Suprapubic skin (tissue), 4 donors: ENCODE measurements around the gene NEK4. TPM values are rescaled to one million over a fixed set of nuclear protein-coding genes. Genes with fewer than 3 reads are reported as not detected.

Source experiments
- DNase-seq, 2 donors: peaks; one replicate each; pipeline ENCODE4 v3.0.0-alpha.2; 2019; ENCODE audit warnings: low spot score in 2 of 2
- H3K27ac ChIP-seq: fragments of 200-600 bp; sonication (generic); one replicate; pipeline ENCODE4 v1.5.1; 2019
- H3K27me3 ChIP-seq: fragments of 200-600 bp; sonication (generic); one replicate; pipeline ENCODE4 v1.5.1; 2019
- H3K36me3 ChIP-seq: fragments of 200-600 bp; sonication (generic); one replicate; pipeline ENCODE4 v1.5.1; 2019
- H3K4me1 ChIP-seq: fragments of 200-600 bp; sonication (generic); one replicate; pipeline ENCODE4 v1.5.1; 2019
- H3K4me3 ChIP-seq: fragments of 200-600 bp; sonication (generic); one replicate; pipeline ENCODE4 v1.5.1; 2019; ENCODE audit warnings: mild to moderate bottlenecking
- H3K9me3 ChIP-seq: fragments of 200-600 bp; sonication (generic); one replicate; pipeline ENCODE4 v1.5.1; 2019
- CTCF ChIP-seq, 2 donors: fragments of 200-600 bp in 1 of 2; fragments of 450-650 bp in 1 of 2; sonication (generic) in 1 of 2; IDR thresholded peaks; one replicate each; pipeline ENCODE4 v1.5.1; 2016 to 2019; ENCODE audit warnings: antibody characterized with exemption in 2 of 2, mild to moderate bottlenecking in 1 of 2, moderate library complexity in 1 of 2
- EP300 ChIP-seq: sonication (generic); formaldehyde crosslinking; IDR thresholded peaks from one replicate; pipeline ENCODE4 v1.6.1; 2017; ENCODE audit warnings: antibody characterized with exemption
- POLR2A ChIP-seq, 2 donors: fragments of 450-650 bp; IDR thresholded peaks; one replicate each; pipeline ENCODE4 v1.6.1; 2017; ENCODE audit warnings: antibody characterized with exemption in 2 of 2, mild to moderate bottlenecking in 2 of 2, moderate library complexity in 2 of 2
- POLR2AphosphoS5 ChIP-seq, 3 donors: sonication (generic); formaldehyde crosslinking; IDR thresholded peaks; one replicate each; pipeline ENCODE4 v1.6.1; 2017; ENCODE audit warnings: antibody characterized with exemption in 3 of 3
- WGBS: methylation state at CpG from one replicate; pipeline ENCODE4 v1.1.5; 2018; 5-methylcytosine and 5-hydroxymethylcytosine counted together
- total RNA-seq, 4 donors: library from RNA; depleted of rRNA; stranded (reverse); fragments of >200 nt; gene quantifications; one replicate each; pipeline ENCODE4 v1.1.0, GENCODE V29; 2016

Gene NEK4
- total RNA-seq, 4 donors from 2014 or later = 12.3 to 20.6 (median 15.5) TPM

- 71% methylated on average over 11 of the region's 12 CpGs for WGBS
- no peak overlapping the region for H3K27ac ChIP-seq
- TF ChIP-seq POLR2AphosphoS5 (IDR thresholded peaks at IDR 0.05) (no peak), EP300 (no peak), POLR2A (IDR thresholded peaks at IDR 0.05) (no peak), CTCF (IDR thresholded peaks at IDR 0.05) (no peak)
- peaks cover 3% of the 10 kb centered on the region for H3K4me1 ChIP-seq
- peak in 1 of 2 donors; percentile 71 for DNase-seq
- H3K36me3 ChIP-seq = no peaks in the 10 kb centered on the region
- no peak overlapping the region for H3K4me3 ChIP-seq
- peaks cover 3% of the 10 kb centered on the region for H3K27me3 ChIP-seq
- H3K9me3 ChIP-seq = no peaks in the 10 kb centered on the region
Measured at GRCh38 chr3:52782412-52783210, 11.9 kb upstream of the NEK4 start.

GRCh38 chr3:52781741-52782140, 11.0 kb upstream of the NEK4 start:
- 74% methylated on average over 13 of the region's 13 CpGs for WGBS
- Histone ChIP-seq H3K36me3 (no peaks in the 10 kb centered on the region), H3K9me3 (no peaks in the 10 kb centered on the region), H3K27me3 (peaks cover 3% of the 10 kb centered on the region), H3K4me3 (no peak overlapping the region), H3K4me1 (no peaks in the 10 kb centered on the region), H3K27ac (no peak overlapping the region)
- TF ChIP-seq EP300 = no peak
- no peak for TF ChIP-seq POLR2AphosphoS5 (IDR thresholded peaks at IDR 0.05)
- TF ChIP-seq CTCF (IDR thresholded peaks at IDR 0.05) = no peak
- no peak for TF ChIP-seq POLR2A (IDR thresholded peaks at IDR 0.05)
- DNase-seq = no peak

- Histone ChIP-seq H3K9me3 (no peaks in the 10 kb centered on the region), H3K27ac (no peak overlapping the region), H3K36me3 (no peaks in the 10 kb centered on the region), H3K27me3 (peaks cover 3% of the 10 kb centered on the region), H3K4me1 (no peaks in the 10 kb centered on the region), H3K4me3 (no peak overlapping the region)
- TF ChIP-seq POLR2A (IDR thresholded peaks at IDR 0.05) = no peak
- TF ChIP-seq POLR2AphosphoS5 (IDR thresholded peaks at IDR 0.05) = no peak
- no peak for TF ChIP-seq EP300
- TF ChIP-seq CTCF (IDR thresholded peaks at IDR 0.05) = no peak
- 83% methylated on average over 8 of the region's 8 CpGs for WGBS
- DNase-seq = no peak
Measured at GRCh38 chr3:52779837-52780585, 9.3 kb upstream of the NEK4 start.

- DNase-seq = no peak
- H3K4me3 ChIP-seq = no peak overlapping the region
- peaks cover 3% of the 10 kb centered on the region for H3K27me3 ChIP-seq
- 72% methylated on average over 10 of the region's 11 CpGs for WGBS
- TF ChIP-seq POLR2A (IDR thresholded peaks at IDR 0.05) = no peak
- TF ChIP-seq POLR2AphosphoS5 (IDR thresholded peaks at IDR 0.05) = no peak
- no peak for TF ChIP-seq EP300
- TF ChIP-seq CTCF (IDR thresholded peaks at IDR 0.05) = no peak
- H3K9me3 ChIP-seq = no peaks in the 10 kb centered on the region
- H3K36me3 ChIP-seq = no peaks in the 10 kb centered on the region
- no peaks in the 10 kb centered on the region for H3K4me1 ChIP-seq
- no peak overlapping the region for H3K27ac ChIP-seq
Measured at GRCh38 chr3:52779011-52779836, 8.5 kb upstream of the NEK4 start.
